ENCODE data around the gene P3H2.

The P3H2 gene

DNA sequence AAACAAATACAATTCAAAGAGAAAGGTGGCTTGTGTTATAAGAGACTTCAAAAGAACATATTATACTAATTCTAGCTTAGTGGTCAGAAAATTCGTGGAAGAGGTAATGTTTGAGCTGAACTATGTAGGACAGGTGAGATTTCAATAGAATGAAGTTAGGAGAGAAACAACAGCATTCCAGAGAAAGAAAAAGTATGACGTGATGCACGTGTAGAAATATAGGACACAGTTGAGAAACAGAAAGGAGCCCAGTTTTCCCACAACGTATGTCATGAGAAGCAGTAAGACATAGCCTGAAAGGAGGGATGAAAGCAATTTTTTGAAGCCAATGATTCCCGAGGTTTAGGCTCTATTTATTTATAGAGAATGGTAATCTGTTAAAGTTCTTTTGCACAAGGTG, 18.7 kb upstream of the P3H2 start:
- H3K27me3 ChIP-seq (ENCODE audit: insufficient read depth, low read length, poor library complexity, severe bottlenecking) = no peaks in the 10 kb centered on the region
- TF ChIP-seq, protein P1, sequence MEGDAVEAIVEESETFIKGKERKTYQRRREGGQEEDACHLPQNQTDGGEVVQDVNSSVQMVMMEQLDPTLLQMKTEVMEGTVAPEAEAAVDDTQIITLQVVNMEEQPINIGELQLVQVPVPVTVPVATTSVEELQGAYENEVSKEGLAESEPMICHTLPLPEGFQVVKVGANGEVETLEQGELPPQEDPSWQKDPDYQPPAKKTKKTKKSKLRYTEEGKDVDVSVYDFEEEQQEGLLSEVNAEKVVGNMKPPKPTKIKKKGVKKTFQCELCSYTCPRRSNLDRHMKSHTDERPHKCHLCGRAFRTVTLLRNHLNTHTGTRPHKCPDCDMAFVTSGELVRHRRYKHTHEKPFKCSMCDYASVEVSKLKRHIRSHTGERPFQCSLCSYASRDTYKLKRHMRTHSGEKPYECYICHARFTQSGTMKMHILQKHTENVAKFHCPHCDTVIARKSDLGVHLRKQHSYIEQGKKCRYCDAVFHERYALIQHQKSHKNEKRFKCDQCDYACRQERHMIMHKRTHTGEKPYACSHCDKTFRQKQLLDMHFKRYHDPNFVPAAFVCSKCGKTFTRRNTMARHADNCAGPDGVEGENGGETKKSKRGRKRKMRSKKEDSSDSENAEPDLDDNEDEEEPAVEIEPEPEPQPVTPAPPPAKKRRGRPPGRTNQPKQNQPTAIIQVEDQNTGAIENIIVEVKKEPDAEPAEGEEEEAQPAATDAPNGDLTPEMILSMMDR (conservative IDR thresholded peaks at IDR 0.05; ENCODE audit: low read length) = no peak
- TF ChIP-seq EZH2phosphoT487 (IDR thresholded peaks at IDR 0.05; ENCODE audit: borderline replicate concordance) = no peak
- H3K9me2 ChIP-seq (replicated peaks; ENCODE audit: low read depth, low read length) = no peaks in the 10 kb centered on the region
- H3K36me3 ChIP-seq (ENCODE audit: insufficient read depth, low read length) = no peaks in the 10 kb centered on the region
- H3K9ac ChIP-seq (ENCODE audit: low read depth, low read length, poor library complexity, severe bottlenecking) = no peak overlapping the region
- H3K4me3 ChIP-seq (ENCODE audit: low read length, poor library complexity, severe bottlenecking) = no peak overlapping the region
- H3K79me2 ChIP-seq (ENCODE audit: insufficient read depth, low read length) = no peaks in the 10 kb centered on the region
- no peaks in the 10 kb centered on the region for H3K4me1 ChIP-seq (ENCODE audit: insufficient read depth, low read length, poor library complexity, severe bottlenecking)
- no peak overlapping the region for H2AFZ ChIP-seq (ENCODE audit: low read length)
- H3K4me2 ChIP-seq (ENCODE audit: low read depth, low read length, poor library complexity, severe bottlenecking) = no peak overlapping the region
- no peaks in the 10 kb centered on the region for H3K9me3 ChIP-seq (ENCODE audit: insufficient read depth, low read depth, low read length)
- no peaks in the 10 kb centered on the region for H4K20me1 ChIP-seq (ENCODE audit: insufficient read depth, low read length, poor library complexity, severe bottlenecking)
- no peaks in the 10 kb centered on the region for H3F3A ChIP-seq (ENCODE audit: low read depth)

DNA sequence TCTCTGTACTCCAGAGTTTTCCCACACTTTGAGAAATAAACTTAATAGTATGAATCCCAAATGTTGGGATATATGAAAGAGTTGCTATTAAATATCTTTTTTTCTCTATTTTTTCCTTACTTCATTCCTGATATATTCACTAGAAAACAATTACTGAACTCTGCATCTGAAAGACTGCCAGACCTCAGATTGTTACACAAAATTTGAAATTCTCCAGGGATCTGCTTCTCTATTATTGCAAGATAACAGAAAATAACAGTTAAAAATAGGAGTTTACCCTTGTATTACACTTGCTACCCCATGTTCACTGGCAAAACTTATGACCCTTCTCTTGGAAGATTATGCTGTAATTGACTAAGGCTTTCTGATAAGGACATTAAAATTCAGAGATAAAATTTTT, 11.7 kb upstream of the P3H2 start:
- Histone ChIP-seq H3K4me2 (ENCODE audit: low read depth, low read length, poor library complexity, severe bottlenecking) (no peak overlapping the region), H3K36me3 (ENCODE audit: insufficient read depth, low read length) (no peaks in the 10 kb centered on the region), H3K79me2 (ENCODE audit: insufficient read depth, low read length) (no peaks in the 10 kb centered on the region), H3K27me3 (ENCODE audit: insufficient read depth, low read length, poor library complexity, severe bottlenecking) (no peaks in the 10 kb centered on the region), H3K4me1 (ENCODE audit: insufficient read depth, low read length, poor library complexity, severe bottlenecking) (no peaks in the 10 kb centered on the region), H3K9me3 (ENCODE audit: insufficient read depth, low read depth, low read length) (no peaks in the 10 kb centered on the region), H3K4me3 (ENCODE audit: low read length, poor library complexity, severe bottlenecking) (no peak overlapping the region), H2AFZ (ENCODE audit: low read length) (no peak overlapping the region), H3K9me2 (replicated peaks; ENCODE audit: low read depth, low read length) (no peaks in the 10 kb centered on the region), H4K20me1 (ENCODE audit: insufficient read depth, low read length, poor library complexity, severe bottlenecking) (no peaks in the 10 kb centered on the region), H3K9ac (ENCODE audit: low read depth, low read length, poor library complexity, severe bottlenecking) (no peak overlapping the region), H3F3A (ENCODE audit: low read depth) (no peaks in the 10 kb centered on the region)
- TF ChIP-seq, protein P1 (conservative IDR thresholded peaks at IDR 0.05; ENCODE audit: low read length) = no peak

DNA sequence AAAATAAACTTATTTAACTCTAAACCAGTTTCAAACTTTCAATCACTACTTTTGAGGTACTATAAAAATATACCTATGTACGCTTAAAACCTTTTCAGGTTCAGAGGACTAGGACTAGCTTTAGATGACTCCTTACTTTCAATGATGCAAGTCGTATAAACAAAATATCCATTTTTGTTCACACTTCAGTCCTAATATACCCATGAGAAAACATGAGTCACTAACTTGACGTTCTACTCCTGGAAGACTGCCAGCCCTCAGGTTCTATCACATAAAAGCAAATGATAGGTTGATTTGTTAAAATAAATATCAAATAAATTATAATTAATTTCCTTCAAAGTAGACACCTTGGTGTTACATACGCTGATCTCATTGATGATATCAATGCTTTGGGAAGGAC, 10.6 kb upstream of the P3H2 start:
- H3K79me2 ChIP-seq (ENCODE audit: insufficient read depth, low read length) = no peaks in the 10 kb centered on the region
- no peaks in the 10 kb centered on the region for H3K9me3 ChIP-seq (ENCODE audit: insufficient read depth, low read depth, low read length)
- H3K27me3 ChIP-seq (ENCODE audit: insufficient read depth, low read length, poor library complexity, severe bottlenecking) = no peaks in the 10 kb centered on the region
- no peaks in the 10 kb centered on the region for H4K20me1 ChIP-seq (ENCODE audit: insufficient read depth, low read length, poor library complexity, severe bottlenecking)
- H3F3A ChIP-seq (ENCODE audit: low read depth) = no peaks in the 10 kb centered on the region
- H3K9me2 ChIP-seq (replicated peaks; ENCODE audit: low read depth, low read length) = no peaks in the 10 kb centered on the region
- no peak overlapping the region for H3K4me3 ChIP-seq (ENCODE audit: low read length, poor library complexity, severe bottlenecking)
- TF ChIP-seq EZH2phosphoT487 (IDR thresholded peaks at IDR 0.05; ENCODE audit: borderline replicate concordance) = no peak
- TF ChIP-seq, protein P1 (conservative IDR thresholded peaks at IDR 0.05; ENCODE audit: low read length) = no peak
- no peaks in the 10 kb centered on the region for H3K36me3 ChIP-seq (ENCODE audit: insufficient read depth, low read length)
- H3K4me2 ChIP-seq (ENCODE audit: low read depth, low read length, poor library complexity, severe bottlenecking) = no peak overlapping the region
- no peak overlapping the region for H3K9ac ChIP-seq (ENCODE audit: low read depth, low read length, poor library complexity, severe bottlenecking)
- no peaks in the 10 kb centered on the region for H3K4me1 ChIP-seq (ENCODE audit: insufficient read depth, low read length, poor library complexity, severe bottlenecking)
- H2AFZ ChIP-seq (ENCODE audit: low read length) = no peak overlapping the region
